ENCODE results near the gene MED10. TPM values are rescaled to one million over a fixed set of nuclear protein-coding genes. Genes with fewer than 3 reads are reported as not detected.

The MED10 gene
- total RNA-seq, 2 experiments from 2014 or later: 48.5 to 48.8 TPM

- no peak for DNase-seq
- intact Hi-C loops (cut with micrococcal nuclease): no loop called here
- Mint-ChIP-seq H3K27ac (no peak overlapping the region), H3K4me1 (ENCODE audit: low read depth) (no peaks in the 10 kb centered on the region), H3K36me3 (ENCODE audit: low read depth) (no peaks in the 10 kb centered on the region), H3K27me3 (peaks cover 22% of the 10 kb centered on the region), H3K4me3 (no peak overlapping the region), H3K9me3 (no peaks in the 10 kb centered on the region)
- no peak for TF ChIP-seq CTCF (IDR thresholded peaks at IDR 0.05)
- ATAC-seq: no peak
- POLR2A ChIA-PET: no interaction called here
- CTCF ChIA-PET: no interaction called here
Observed at GRCh38 chr5:6392561-6392960, 14.2 kb upstream of the MED10 start.

- no peak overlapping the region for H3K4me3 Mint-ChIP-seq
- H3K27ac Mint-ChIP-seq: no peak overlapping the region
- intact Hi-C loops (cut with micrococcal nuclease): no loop called here
- no peaks in the 10 kb centered on the region for H3K4me1 Mint-ChIP-seq (ENCODE audit: low read depth)
- no peaks in the 10 kb centered on the region for H3K9me3 Mint-ChIP-seq
- ATAC-seq (no peak), DNase-seq (no peak)
- ChIA-PET POLR2A (no interaction called here), CTCF (no interaction called here)
- H3K36me3 Mint-ChIP-seq (ENCODE audit: low read depth): no peaks in the 10 kb centered on the region
- TF ChIP-seq CTCF (IDR thresholded peaks at IDR 0.05): no peak
- H3K27me3 Mint-ChIP-seq: peaks cover 18% of the 10 kb centered on the region
Observed at GRCh38 chr5:6391151-6391550, 12.8 kb upstream of the MED10 start.

- ATAC-seq (no peak), DNase-seq (no peak)
- Mint-ChIP-seq H3K4me1 (ENCODE audit: low read depth) (no peaks in the 10 kb centered on the region), H3K36me3 (ENCODE audit: low read depth) (no peaks in the 10 kb centered on the region), H3K9me3 (no peaks in the 10 kb centered on the region), H3K27ac (no peak overlapping the region), H3K4me3 (no peak overlapping the region), H3K27me3 (peaks cover 19% of the 10 kb centered on the region)
- ChIA-PET POLR2A (interaction anchor here (0.8 kb wide), 1 partner anchor 13 kb away, joined by 3 read pairs; no protein-coding TSS in a partner anchor), CTCF (no interaction called here)
- intact Hi-C loops (cut with micrococcal nuclease): no loop called here
- no peak for TF ChIP-seq CTCF (IDR thresholded peaks at IDR 0.05)
Observed at GRCh38 chr5:6389946-6390530, 11.7 kb upstream of the MED10 start.

GRCh38 chr5:6389397-6389796 is 11.1 kb upstream of the MED10 start:
- Mint-ChIP-seq H3K9me3 (no peaks in the 10 kb centered on the region), H3K4me3 (no peak overlapping the region), H3K27ac (no peak overlapping the region), H3K4me1 (ENCODE audit: low read depth) (no peaks in the 10 kb centered on the region), H3K36me3 (ENCODE audit: low read depth) (no peaks in the 10 kb centered on the region), H3K27me3 (peaks cover 20% of the 10 kb centered on the region)
- DNase-seq: no peak
- ATAC-seq: no peak
- ChIA-PET POLR2A (interaction anchor here (0.8 kb wide), 1 partner anchor 12 kb away, joined by 3 read pairs; no protein-coding TSS in a partner anchor), CTCF (no interaction called here)
- intact Hi-C loops (cut with micrococcal nuclease): no loop called here
- TF ChIP-seq CTCF (IDR thresholded peaks at IDR 0.05): no peak

GRCh38 chr5:6387970-6388369 is 9.6 kb upstream of the MED10 start:
- ChIA-PET CTCF (no interaction called here), POLR2A (no interaction called here)
- DNase-seq: no peak
- no peak for ATAC-seq
- H3K9me3 Mint-ChIP-seq: no peaks in the 10 kb centered on the region
- H3K4me1 Mint-ChIP-seq (ENCODE audit: low read depth): no peaks in the 10 kb centered on the region
- intact Hi-C loops (cut with micrococcal nuclease): no loop called here
- no peaks in the 10 kb centered on the region for H3K36me3 Mint-ChIP-seq (ENCODE audit: low read depth)
- peaks cover 20% of the 10 kb centered on the region for H3K27me3 Mint-ChIP-seq
- no peak for TF ChIP-seq CTCF (IDR thresholded peaks at IDR 0.05)
- H3K4me3 Mint-ChIP-seq: no peak overlapping the region
- H3K27ac Mint-ChIP-seq: no peak overlapping the region
